ENCODE measurements around the gene GTF3C1.

DNA sequence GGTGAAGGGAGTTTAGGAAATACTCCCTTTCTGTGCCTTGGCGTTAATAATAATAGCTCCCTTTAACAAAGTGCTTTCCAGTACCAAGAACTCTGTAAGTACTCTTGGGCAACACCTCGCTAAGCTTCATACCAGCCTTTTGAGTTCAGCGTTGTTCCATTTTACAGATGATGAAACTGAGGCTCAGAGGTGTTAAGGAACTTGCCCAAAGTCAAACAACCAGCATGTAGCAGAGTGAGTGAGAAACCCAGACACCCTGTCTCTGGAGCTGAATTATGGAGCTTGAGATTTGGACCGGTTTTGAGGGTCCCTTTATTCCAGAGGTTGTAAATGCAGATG is 838 bp upstream of the GTF3C1 start:
- TF ChIP-seq YY1 (IDR thresholded peaks at IDR 0.05) (no peak), TAF1 (conservative IDR thresholded peaks at IDR 0.05) (no peak), HNF4A (conservative IDR thresholded peaks at IDR 0.05) (no peak), RAD21 (IDR thresholded peaks at IDR 0.05) (no peak), EGR1 (IDR thresholded peaks at IDR 0.05; ENCODE audit: low read depth in 2 of 2) (no peak), SP1 (IDR thresholded peaks at IDR 0.05) (no peak)
- TF ChIP-seq, protein P1, sequence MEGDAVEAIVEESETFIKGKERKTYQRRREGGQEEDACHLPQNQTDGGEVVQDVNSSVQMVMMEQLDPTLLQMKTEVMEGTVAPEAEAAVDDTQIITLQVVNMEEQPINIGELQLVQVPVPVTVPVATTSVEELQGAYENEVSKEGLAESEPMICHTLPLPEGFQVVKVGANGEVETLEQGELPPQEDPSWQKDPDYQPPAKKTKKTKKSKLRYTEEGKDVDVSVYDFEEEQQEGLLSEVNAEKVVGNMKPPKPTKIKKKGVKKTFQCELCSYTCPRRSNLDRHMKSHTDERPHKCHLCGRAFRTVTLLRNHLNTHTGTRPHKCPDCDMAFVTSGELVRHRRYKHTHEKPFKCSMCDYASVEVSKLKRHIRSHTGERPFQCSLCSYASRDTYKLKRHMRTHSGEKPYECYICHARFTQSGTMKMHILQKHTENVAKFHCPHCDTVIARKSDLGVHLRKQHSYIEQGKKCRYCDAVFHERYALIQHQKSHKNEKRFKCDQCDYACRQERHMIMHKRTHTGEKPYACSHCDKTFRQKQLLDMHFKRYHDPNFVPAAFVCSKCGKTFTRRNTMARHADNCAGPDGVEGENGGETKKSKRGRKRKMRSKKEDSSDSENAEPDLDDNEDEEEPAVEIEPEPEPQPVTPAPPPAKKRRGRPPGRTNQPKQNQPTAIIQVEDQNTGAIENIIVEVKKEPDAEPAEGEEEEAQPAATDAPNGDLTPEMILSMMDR (IDR thresholded peaks at IDR 0.05; ENCODE audit: low read depth, low read length, missing input control), result no peak
- TF ChIP-seq, protein P2, sequence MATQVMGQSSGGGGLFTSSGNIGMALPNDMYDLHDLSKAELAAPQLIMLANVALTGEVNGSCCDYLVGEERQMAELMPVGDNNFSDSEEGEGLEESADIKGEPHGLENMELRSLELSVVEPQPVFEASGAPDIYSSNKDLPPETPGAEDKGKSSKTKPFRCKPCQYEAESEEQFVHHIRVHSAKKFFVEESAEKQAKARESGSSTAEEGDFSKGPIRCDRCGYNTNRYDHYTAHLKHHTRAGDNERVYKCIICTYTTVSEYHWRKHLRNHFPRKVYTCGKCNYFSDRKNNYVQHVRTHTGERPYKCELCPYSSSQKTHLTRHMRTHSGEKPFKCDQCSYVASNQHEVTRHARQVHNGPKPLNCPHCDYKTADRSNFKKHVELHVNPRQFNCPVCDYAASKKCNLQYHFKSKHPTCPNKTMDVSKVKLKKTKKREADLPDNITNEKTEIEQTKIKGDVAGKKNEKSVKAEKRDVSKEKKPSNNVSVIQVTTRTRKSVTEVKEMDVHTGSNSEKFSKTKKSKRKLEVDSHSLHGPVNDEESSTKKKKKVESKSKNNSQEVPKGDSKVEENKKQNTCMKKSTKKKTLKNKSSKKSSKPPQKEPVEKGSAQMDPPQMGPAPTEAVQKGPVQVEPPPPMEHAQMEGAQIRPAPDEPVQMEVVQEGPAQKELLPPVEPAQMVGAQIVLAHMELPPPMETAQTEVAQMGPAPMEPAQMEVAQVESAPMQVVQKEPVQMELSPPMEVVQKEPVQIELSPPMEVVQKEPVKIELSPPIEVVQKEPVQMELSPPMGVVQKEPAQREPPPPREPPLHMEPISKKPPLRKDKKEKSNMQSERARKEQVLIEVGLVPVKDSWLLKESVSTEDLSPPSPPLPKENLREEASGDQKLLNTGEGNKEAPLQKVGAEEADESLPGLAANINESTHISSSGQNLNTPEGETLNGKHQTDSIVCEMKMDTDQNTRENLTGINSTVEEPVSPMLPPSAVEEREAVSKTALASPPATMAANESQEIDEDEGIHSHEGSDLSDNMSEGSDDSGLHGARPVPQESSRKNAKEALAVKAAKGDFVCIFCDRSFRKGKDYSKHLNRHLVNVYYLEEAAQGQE (IDR thresholded peaks at IDR 0.05), result no peak
- TF ChIP-seq, protein P3, sequence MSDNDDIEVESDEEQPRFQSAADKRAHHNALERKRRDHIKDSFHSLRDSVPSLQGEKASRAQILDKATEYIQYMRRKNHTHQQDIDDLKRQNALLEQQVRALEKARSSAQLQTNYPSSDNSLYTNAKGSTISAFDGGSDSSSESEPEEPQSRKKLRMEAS (IDR thresholded peaks at IDR 0.05), result no peak
- TF ChIP-seq, protein P4, sequence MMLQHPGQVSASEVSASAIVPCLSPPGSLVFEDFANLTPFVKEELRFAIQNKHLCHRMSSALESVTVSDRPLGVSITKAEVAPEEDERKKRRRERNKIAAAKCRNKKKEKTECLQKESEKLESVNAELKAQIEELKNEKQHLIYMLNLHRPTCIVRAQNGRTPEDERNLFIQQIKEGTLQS (IDR thresholded peaks at IDR 0.05), result no peak

Measured in liver (tissue), 3 donors.